Stimulated activated CD4-positive, alpha-beta T cell treated with anti-CD3 and anti-CD28 coated beads, Interleukin-12 subunit alpha, Interleukin-12 subunit beta, amount 100 ng/mL, for 24 hours (primary cell): ENCODE measurements around the gene GSN.

Experiments
- DNase-seq, 2 experiments: peaks; one replicate each; pipeline ENCODE4 v3.0.0-alpha.2; 2020; ENCODE audit warnings: low read depth in 2 of 2

Gene GSN

DNA sequence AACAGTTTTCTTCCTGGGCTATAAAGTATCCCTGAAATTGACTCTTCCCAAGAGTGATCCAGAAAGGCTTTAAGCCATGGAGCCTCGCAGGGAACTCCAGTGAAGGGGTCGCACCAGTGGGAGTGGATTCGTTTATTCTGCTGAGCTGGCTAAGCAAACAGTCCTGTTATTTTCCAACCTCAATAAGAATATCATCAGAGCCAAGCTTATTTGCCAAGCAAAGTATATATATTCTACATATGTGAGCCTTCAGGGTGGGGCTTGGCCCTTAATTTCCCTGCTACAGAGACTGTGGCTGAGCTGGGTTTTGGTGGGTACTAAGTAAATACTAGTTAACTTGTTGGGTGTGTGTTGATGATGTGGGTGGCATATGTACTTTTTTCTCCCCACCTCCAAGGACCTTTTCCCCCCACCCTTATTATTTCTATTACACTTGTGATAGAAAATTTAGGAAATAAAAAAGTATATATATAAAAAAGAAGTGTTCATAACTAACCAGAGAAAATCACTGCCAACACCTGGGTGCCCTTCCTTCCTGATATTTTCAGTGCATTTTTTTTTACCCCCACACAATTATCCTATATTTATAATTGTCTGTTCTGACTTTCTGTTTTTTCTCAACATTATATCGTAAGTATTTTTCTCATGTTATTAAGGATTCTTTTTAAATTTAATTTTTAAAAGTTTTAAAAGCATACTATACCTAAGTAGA is 5.3 kb downstream of the GSN start:
- no peak for DNase-seq

DNA sequence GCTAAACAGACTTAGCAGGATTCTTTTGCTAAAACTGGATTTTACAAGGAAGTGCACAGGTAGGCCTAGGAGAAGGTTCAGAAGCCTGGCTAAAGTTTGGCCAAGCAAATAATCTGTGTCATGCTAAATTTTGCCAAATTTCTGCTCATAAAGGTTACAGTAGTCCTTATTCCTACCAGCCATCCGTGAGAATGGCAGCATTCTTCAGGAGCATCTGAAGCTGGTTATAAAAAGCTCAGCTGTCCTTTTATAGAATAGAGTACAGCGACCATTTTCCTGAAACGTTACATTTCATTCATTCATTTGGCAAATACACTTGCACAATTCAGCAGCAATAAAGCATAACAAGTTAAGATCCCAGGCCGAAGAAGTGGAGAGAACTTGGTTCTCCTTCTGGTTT is 6.9 kb downstream of the GSN start:
- no peak for DNase-seq

DNA sequence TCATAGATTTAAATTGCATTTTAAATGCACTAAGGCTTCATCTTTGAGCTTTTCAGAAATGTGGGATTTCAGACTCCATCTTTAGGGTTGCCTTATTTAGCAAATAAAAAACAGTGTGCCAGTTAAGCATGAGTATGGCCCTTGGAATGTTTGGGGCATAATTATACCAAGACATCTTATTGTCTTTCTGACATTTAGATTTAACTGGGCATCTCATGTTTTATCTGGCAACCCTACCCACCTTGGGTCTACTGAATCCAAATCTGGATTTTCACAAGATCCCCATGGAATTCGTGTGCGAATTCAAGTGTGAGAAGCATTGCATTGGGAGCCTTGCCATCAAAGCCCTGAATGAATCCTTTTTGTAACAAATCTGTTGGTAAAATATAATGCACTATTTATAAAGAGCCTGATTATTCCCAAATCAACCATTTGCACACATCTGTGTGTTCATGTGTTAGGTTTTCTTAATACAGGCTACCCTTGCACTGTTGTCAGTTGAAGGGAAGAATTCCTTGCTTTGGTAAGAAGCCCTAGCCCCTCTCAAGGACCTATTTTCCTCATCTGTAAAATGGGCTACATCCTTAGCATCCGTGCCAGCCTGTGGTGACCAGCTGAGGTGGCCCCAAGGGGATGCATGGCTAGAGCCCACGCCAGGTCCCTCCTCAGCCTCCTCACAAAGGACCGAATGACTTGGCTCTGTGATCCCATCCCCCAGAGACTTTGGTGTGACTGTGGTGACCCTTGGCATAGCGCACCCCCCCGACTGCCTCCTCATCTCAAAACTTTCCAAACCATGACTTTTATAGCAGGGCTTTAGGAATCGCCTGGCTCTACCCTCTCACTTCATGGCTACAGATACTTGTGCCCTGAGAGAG is 8.1 kb downstream of the GSN start:
- DNase-seq, result no peak

- DNase-seq, result no peak
Measured at GRCh38 chr9:121277026-121277425, 9.1 kb downstream of the GSN start.

DNA sequence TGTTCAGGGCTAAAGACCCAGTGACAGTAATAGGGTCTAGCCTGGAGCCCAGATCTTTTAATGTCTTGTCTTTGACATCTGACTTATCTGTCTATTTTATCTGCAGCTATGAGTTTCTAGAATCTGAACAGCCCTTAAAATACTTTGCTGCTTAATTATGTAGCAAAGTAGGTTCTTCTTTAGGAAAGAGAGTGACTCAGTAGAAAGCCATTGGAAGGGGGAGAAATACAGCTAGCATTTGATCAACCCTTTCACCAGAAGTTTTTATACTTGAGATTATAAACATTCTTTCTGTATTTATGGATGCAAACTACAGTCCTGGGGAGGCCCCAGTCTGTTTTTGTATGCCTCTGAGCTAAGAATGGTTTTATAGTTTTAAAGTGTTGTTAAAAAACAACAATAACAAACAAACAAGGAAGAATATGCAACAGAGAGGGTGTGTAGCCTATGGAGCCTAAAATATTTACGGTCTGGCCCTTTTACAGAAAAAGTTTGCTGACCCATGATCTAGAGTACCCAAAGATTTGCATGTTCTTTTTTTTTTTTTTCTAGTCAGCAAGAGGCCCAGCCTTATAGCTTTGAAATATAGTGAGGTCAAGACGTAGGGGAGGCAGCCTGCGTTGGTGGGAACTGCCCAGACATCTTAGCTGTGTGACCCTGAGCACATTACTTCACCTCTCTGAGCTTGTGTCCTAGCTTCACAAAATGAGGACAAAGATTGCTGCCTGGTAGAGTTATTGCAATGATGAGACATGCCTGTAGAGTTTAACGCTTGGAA is 9.7 kb downstream of the GSN start:
- DNase-seq, result no peak

DNA sequence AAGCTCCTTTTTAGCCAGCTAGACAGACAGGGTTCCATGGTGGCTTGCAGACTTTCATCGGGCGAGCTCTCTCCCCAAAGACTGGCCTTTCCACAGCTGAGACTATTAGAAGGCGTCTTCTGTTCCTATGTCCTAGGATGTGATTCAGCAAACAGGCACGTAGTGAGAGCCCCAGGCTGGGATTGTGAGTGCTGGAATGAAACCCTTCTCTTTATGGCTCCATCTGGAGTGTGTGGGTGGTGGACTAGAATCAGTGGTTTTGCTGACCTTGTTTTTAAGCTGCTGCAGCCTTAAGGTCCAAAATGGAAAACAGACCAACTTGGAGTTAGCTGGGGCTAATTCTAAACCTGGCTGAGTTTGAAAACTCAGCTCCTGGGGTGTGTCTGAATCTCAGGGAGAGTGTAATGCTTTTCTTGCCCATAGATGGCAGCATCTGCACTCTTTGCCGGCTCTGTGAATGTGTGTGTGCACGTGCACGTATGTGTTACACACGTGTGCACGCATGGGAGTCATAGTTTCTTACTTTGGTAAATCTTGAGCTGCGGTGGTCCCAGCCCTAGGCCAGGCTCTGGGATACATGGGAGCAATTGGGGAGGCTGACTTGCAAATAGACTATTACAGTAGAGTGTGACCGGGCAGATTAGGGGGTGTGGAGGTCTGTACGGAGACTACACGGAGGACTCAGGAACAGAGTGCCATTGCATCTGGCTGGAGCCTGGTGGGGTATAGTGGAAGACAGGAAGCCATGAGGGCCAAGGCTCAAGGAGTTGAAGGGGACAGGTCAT is 10.7 kb downstream of the GSN start:
- DNase-seq, result peak in 1 of 2 experiments; percentile 33

DNA sequence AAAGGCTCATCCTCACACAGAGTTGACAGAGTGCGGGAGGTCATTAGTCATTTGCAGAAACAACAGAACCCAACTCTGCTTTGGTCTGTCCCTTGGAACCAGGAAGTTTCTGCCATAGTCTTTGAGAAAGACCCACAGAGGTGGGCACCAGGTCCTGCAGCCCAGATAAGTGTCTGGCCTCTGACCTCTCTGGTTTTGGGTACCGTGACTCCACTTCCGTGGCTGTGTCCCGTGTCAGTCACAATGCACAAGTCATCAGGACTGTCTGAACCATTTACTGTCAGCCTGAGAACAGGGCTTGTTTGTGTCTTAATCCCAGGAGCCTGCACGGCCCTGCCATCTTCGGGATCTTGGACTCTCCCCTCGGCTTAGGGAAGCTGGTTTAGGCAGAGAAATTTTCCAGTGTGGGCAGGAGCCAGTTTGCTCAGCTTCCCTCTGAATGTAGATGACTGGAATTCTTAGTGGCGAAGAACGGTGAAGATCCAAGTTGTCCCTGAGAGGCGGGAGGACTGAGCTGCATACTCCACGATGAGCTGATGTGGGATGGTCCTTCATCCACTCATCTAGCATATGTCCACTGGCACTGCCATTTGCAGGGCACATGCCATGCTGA is 11.9 kb downstream of the GSN start:
- no peak for DNase-seq

DNA sequence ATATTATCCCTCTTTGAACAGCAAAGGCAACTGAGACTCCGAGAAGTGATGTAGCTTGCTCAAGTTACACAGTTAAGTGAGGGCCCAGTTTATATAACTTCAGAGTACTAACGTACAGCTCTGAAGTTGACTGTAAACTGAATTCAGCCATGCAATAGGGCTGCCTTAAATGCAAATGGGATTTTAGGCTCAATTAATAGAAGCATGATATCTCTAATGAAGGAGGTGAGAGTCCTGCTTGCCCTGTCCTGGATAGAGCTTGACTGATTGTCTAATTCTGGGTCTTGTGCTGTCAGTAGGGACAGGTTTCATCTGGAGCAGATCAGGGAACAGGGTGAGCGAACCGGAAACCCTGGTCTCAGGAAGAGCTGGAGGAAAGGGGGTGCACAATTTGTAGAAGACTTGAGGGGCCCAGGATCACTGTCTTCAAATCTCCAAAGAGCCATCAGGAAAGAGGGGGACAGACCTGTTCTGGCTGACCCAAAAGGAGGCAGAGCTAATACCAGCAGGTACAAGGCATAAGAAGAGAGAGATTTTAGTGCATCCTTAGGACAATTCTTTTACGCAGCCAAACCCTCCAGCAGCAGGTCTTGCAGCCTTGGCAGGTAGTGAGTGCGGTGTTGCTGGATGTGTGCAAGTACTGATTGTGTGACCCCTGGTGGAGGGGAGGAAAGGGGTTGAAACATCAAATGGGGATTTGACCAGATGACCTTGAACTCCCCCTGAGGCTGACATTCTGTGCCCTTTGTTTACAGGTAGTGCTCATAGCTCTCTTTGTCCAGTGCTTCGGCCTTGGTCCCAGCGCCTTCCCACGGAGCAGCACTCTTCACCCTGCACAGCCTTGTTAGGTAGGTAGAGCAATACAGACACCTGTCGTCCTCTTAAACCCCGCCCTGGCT is 13.0 kb downstream of the GSN start:
- DNase-seq, result no peak

DNA sequence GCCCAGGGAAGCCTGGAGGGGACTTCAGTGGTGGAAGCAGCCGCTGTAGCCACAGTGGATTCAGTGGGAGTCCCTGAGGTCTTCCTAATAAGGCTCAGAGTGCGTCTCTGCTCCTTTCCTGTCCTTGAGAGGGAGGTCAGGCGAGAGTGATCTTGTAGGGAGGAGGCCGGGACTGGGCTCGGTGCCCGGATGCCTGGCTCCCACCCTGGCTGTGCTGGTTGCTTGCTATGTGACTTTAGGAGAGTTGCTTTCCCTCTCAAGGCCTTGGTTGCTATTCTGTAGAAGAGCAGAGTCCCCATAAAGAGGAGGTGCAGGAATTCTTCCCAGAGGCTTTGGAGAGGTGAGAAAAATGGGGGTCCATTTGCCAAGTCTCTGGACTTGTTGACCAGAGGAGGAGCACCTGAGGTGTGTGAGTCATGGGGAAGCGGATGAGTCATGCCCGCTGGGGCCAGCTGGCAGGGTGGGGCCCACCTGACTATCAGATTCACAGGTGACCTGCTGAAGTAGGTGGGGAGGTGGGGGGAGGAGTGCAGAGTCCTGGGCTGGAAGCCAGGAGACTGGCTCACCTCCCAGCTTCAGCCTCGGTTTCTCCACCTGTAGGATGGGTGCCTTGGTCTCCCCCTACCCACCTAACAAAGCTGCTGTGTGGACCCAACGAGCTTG is 13.8 kb downstream of the GSN start:
- no peak for DNase-seq

DNA sequence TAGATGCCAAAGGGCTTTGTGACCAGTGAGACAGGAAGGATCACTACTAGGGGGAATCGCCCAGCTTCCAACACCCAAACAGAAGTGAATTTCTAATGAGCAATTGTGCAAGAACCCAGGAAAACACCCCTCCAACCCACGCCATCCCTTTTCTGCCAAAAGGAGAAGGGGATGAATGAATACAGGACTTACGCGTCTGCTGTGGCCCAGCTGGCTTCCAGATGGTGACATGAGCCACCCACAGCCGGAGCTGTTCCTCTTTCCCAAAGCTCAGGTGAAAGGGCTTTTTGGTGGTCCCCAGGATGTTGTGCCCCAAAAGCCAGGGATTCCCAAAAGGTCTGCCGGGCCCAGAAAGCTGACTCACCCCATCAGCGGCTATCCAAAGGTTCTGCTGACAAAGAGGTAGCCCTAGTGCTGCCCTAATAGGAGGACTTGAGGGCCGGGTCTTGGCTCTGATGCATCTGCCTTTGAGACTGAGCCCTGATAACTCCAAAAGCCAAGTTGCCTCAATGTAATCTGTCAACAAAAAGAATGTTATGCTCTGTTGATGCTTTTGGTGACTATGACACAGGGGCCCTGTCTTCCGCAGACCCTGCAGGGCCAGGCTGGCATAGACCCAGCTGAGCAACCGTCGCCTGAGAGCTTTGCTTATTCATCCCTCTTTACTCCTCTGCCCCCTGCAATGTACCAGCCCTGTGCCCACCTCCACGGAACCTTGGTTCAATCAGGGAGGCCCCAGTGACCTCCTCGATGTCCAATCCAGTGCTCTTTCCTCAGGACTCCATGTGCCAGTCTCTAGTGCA is 14.5 kb downstream of the GSN start:
- DNase-seq, result no peak

- DNase-seq, result no peak
Measured at GRCh38 chr9:121283080-121283398, 15.1 kb downstream of the GSN start.

DNA sequence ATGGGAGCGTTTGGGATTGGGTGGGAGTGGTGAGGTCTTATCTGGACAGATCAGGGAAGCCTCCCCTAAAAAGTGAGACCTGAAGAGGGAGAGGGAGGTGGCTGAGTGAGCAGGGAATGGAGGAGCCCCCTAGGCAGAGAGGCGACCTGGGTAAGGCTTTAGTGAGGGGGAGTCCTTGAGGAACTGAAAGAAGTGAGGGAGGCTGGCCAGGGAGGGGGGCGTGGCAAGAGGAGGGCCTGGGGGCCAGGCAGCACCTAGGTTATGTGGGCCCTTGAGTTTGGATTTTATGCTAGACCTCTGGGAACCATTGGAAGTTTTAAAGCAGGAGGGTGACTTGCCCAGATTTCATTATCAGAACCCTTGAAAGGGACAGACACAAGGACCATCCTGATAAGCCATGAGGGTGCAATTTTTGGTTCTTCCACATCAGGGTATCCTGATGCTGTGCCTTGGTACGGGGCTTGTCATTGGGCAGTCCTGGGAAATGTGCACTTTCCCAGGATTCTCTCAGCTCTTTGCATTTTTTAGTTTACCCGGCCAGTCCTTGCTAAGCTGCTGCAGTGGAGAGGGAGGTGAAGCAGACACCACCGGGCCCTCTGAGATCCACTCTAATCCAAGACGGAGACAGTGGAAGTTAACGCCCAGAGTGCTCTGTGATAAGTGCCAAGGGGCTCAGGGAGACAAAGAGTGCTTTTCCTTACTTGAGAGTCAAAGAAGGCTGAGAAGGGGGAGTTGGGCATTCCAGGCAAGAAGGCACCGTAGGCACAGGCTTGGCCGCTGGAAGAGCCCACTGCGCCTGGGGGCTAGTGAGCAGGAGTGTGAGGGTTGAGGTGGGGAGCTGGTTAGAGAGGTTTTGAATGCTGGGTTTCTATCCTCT is 16.1 kb downstream of the GSN start:
- no peak for DNase-seq

GRCh38 chr9:121284733-121285451 is 16.9 kb downstream of the GSN start:
- no peak for DNase-seq

GRCh38 chr9:121285835-121286687 is 18.1 kb downstream of the GSN start:
- DNase-seq, result no peak

GRCh38 chr9:121286688-121286972 is 18.7 kb downstream of the GSN start:
- DNase-seq, result no peak

GRCh38 chr9:121286973-121287741 is 19.2 kb downstream of the GSN start:
- DNase-seq, result peak in 1 of 2 experiments; percentile 17
